Measurements from ENCODE around the gene MLYCD. TPM values are rescaled to one million over a fixed set of nuclear protein-coding genes. Genes with fewer than 3 reads are reported as not detected.

The MLYCD gene
- polyA plus RNA-seq, 1 experiment: 2.6 TPM

DNA sequence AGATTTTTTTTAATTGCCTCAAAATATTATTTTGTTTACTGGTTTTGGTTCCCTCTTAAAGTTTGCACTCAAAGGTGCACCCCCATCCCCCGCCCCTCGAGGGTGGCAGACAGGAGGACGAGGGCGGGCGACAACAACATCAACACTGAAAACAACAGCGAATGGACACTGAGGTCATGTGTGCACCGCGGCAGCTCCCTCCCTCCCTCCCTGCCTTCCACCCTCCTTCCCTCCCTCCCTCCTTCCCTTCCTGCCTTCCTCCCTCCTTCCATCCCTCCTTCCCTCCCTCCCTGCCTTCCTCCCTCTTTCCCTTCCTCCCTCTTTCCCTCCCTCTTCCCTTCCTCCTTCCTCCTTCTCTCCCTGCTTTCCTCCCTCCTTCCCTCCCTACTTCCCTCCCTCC, 52.6 kb downstream of the MLYCD start:
- Histone ChIP-seq H3K27me3 (ENCODE audit: control insufficient read depth, insufficient read depth, low read length) (no peaks in the 10 kb centered on the region), H3K4me3 (ENCODE audit: low read depth, low read length) (no peak overlapping the region), H3K36me3 (ENCODE audit: control insufficient read depth, insufficient read depth, low read length) (no peaks in the 10 kb centered on the region)
- CTCF ChIA-PET: interaction anchor here (0.7 kb wide), 1 partner anchor 858 kb away, joined by 3 read pairs; no protein-coding TSS in a partner anchor
- TF ChIP-seq, protein P1, sequence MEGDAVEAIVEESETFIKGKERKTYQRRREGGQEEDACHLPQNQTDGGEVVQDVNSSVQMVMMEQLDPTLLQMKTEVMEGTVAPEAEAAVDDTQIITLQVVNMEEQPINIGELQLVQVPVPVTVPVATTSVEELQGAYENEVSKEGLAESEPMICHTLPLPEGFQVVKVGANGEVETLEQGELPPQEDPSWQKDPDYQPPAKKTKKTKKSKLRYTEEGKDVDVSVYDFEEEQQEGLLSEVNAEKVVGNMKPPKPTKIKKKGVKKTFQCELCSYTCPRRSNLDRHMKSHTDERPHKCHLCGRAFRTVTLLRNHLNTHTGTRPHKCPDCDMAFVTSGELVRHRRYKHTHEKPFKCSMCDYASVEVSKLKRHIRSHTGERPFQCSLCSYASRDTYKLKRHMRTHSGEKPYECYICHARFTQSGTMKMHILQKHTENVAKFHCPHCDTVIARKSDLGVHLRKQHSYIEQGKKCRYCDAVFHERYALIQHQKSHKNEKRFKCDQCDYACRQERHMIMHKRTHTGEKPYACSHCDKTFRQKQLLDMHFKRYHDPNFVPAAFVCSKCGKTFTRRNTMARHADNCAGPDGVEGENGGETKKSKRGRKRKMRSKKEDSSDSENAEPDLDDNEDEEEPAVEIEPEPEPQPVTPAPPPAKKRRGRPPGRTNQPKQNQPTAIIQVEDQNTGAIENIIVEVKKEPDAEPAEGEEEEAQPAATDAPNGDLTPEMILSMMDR (IDR thresholded peaks at IDR 0.05; ENCODE audit: insufficient read depth, low read depth, low read length): no peak
- POLR2A ChIA-PET: no interaction called here
- no peak for DNase-seq (ENCODE audit: low read depth)

DNA sequence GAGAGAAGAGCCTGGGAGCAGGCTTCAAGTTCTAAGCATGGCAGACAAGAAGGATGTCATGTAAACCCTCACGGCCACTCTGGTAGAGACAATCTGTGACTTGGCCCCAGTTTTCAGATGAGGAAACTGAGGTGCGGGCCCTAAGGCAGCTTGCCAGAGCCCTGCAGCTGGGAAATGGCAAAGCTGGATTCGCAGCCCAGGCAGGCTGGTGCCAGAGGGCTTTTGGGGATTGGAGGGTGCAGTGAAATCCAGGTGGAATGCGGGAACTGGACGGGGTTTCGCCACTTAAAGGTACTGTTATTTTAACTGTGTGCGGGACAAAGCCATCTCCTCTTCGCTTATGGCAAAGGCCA, 53.6 kb downstream of the MLYCD start:
- no peak for DNase-seq (ENCODE audit: low read depth)
- POLR2A ChIA-PET: no interaction called here
- no peaks in the 10 kb centered on the region for H3K36me3 ChIP-seq (ENCODE audit: control insufficient read depth, insufficient read depth, low read length)
- TF ChIP-seq, protein P1 (IDR thresholded peaks at IDR 0.05; ENCODE audit: insufficient read depth, low read depth, low read length): no peak
- H3K4me3 ChIP-seq (ENCODE audit: low read depth, low read length): peak overlapping the region; percentile 19; the same call in 1 of the 2 replicates
- no peaks in the 10 kb centered on the region for H3K27me3 ChIP-seq (ENCODE audit: control insufficient read depth, insufficient read depth, low read length)
- CTCF ChIA-PET: interaction anchor here (1.2 to 7.4 kb wide), 4 partner anchors 13 to 112 kb away, joined by 3 to 161 read pairs (median 16); no protein-coding TSS in a partner anchor

DNA sequence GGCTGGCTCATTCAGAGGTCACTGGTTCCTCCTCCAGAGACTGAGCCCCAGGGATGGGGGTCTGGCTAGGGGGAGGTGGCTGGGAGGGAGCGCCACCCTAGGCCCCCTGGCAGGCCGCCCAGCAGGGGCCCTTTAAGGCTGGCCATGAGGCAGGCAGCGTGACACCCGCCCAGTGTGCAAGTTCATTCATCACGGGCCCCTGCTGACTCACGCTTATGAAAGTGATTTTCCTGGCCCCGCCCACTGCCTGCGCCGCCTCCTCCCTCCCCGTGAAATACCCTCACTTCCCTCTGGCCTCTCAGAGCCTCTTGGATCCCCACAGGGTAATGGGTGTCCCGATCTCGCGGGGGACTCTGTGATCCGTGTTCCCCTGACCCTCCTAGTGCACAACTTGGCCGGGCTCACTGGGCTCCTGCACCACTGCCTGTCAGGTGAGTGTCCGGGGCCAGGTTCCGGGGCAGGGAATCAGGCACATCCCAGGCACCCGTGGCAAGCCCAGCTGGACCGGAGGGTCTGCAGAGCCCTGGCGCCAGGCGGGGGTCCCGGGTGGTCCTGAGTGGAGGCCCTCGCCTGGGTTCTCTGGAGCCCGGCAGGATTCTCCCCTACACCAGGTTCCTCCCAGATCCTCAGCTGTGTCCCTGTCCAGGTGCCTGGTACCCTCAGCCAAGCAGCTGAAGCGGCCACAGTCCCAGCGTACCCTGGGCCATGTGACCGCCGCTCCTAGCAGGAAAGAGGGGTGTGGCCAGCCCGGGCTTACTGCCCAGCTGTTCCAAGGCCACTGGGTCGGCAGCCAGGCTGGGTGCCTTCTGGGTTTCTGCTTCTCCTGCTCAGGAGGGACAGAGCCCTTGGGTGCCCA, 54.3 kb downstream of the MLYCD start, which contains the start of gene OSGIN1:
Gene OSGIN1 (plus strand): TSS at position 301 of the 856 bp plus-strand sequence. CDS start 4,432 bp downstream, outside the sequence.
- peak; percentile 54 for DNase-seq (ENCODE audit: low read depth)
- CTCF ChIA-PET: interaction anchor here (0.8 to 7.4 kb wide), 7 partner anchors 9 to 111 kb away, joined by 3 to 161 read pairs (median 6); no protein-coding TSS in a partner anchor
- no peaks in the 10 kb centered on the region; the same call in 1 of the 2 replicates for H3K36me3 ChIP-seq (ENCODE audit: control insufficient read depth, insufficient read depth, low read length)
- TF ChIP-seq, protein P1 (IDR thresholded peaks at IDR 0.05; ENCODE audit: insufficient read depth, low read depth, low read length): no peak
- POLR2A ChIA-PET: no interaction called here
- H3K4me3 ChIP-seq (ENCODE audit: low read depth, low read length): peak within 1 kb of the TSS; percentile 55
- H3K27me3 ChIP-seq (ENCODE audit: control insufficient read depth, insufficient read depth, low read length): no peaks in the 10 kb centered on the region

DNA sequence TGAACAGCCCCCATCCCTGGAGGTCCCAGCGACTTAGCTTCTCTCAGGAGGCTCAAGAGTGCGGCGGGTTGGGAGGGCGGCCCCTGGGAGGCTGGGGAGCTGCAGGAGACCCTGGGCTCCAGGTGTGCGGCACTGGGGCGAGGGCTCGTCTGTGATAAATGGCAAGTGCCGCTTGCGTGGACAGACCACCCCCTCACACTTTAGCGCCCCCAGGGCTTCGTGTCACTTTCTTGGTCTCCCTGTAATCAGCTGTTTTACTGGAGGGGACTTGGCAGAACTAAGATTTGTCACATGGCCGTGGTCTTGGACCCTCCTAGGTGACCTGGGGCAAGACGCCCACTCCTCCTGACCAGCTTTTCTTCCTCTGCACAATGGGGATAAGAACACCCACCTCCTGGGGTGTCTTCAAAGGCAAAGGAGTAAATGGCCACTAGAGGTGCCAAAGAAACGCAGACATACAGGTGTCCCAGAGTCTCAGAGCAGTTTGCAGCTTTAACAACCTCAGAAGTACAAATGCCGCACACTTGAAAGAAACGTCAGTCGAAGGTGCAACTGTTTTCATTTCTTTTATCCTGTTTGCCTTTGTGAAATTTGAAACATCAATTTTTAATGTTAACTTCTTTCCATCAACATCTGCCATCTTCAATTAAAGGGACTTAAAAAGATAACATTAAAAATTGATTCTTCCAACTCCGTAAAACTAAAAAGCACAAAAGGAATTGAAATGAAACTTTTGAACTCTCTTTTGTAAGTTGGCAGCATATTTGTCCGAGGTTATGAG, 55.1 kb downstream of the MLYCD start:
- no peak for DNase-seq (ENCODE audit: low read depth)
- peaks cover 3% of the 10 kb centered on the region; the same call in 1 of the 2 replicates for H3K36me3 ChIP-seq (ENCODE audit: control insufficient read depth, insufficient read depth, low read length)
- H3K27me3 ChIP-seq (ENCODE audit: control insufficient read depth, insufficient read depth, low read length): no peaks in the 10 kb centered on the region
- peak overlapping the region; percentile 55 for H3K4me3 ChIP-seq (ENCODE audit: low read depth, low read length)
- CTCF ChIA-PET: interaction anchor here (0.6 to 7.4 kb wide), 8 partner anchors 10 to 110 kb away, joined by 3 to 161 read pairs (median 4); no protein-coding TSS in a partner anchor
- TF ChIP-seq, protein P1 (IDR thresholded peaks at IDR 0.05; ENCODE audit: insufficient read depth, low read depth, low read length): peak; percentile 54
- POLR2A ChIA-PET: no interaction called here

Measured in BJ (cell line).